ENCODE measurements around the gene SUCLG2.

The SUCLG2 gene

DNA sequence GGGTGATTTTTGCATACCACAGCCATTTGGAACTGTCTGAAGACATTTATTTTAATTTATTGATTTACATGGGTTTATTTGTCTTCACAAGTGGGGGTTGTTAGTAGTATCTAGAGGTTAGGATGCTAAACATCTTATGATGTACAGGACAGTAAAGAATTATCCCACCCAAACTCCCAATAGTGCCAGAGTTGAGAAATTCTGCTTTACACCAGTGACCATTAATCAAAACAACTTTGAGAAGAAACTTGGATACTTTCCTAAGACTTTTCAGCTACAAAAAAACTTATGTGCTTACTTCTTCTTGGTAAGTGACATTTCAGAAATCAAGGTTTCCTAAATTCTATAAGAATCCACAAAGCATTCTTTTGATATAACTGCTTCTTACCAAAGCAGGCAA is 156.7 kb downstream of the SUCLG2 start:
- no peak for DNase-seq

DNA sequence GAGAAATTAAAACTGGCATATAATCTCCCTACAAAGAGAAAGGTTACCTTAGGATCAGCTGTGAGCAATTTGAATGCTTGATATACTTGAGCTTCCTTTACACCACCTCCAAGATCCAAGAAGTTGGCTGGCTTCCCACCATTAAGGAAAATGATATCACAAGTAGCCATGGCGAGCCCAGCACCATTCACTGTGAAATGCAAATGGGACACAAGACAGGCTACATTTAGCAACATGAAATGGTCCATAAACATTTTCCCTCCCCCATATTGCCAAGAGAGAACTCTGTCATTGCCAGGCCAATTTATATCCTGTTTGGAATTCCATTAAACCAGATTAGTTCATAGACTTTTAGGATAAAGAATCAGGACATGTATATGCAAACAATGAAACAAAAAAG is 158.7 kb downstream of the SUCLG2 start:
- no peak for DNase-seq

DNA sequence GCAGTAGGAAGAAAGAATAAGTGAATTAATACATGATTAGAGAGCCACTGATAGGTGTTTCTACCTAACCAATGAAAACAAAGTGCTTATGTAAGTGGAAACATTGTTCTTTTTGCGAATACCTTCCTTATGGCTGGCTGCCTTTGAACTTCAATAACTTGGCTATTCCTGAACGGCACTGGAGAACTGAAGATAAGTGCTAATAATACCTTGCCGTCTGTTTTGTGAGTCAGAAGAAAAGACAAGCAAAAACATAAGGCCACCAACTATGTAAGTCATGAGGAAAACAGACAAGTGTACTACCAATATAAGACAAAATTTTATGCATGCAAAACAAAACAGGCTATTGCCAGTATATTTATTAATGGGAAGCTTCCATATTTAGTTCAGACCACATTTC is 160.6 kb downstream of the SUCLG2 start:
- no peak for DNase-seq

DNA sequence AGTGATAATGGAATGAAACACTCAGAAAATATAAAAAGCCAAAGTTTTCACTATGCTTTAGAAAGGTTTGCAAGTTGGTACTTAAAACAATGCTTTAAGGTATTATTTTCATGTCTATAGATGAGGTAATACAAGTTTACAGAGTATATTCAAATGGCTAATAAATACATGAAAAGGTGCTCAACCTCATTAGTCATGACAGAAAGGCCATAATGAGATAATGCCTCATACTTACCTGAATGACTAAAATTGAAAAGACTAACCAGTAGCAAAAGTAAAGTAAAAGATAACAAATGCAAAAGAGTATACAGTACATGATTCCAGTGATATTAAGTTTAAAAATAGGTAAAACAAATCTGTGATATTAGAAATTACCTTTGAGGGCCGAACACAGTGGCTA is 163.8 kb downstream of the SUCLG2 start:
- DNase-seq, result no peak

DNA sequence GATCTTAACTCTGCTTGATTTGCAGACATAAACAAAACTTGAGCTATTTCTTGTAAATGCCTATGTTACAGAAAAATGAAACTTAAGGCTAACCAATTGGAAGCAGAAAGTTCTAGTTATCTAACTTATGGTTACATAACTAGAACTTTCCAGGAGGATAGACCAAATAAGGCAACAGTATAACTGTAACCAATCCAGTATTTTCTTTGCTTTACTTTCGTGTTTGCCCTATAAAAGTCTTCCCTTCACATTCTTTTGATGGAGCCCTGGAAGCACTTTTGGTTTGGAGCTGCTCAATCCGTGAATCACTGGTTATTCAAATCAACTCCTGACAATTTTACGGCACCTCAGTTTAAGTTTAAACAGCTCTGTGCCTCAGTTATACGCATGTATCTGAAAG is 164.6 kb downstream of the SUCLG2 start:
- no peak for DNase-seq

DNA sequence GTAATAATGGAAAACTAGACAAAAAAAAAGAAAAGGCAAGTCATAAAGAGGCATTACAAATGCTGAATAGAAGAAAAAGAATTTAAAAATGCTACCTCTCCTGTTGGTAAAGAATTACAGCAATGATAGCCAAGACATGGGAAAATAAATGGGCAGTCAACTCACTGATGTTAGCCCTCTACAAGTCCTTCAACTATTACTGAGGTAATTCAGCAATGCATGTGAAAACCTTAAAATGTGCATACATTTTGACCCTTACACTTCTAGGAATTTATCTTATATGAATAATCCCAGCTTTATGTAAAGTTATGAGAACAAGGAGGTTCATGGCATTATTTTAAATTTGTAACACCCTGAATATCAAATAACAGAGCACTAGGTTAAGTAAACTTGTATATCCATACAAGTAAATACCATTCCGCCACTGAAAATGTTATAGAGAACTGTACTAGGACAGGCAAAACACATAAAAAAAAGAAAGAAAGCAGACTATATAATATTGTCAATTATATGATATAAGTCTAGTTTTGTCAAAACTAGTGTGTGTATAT is 166.8 kb downstream of the SUCLG2 start:
- DNase-seq, result no peak

DNA sequence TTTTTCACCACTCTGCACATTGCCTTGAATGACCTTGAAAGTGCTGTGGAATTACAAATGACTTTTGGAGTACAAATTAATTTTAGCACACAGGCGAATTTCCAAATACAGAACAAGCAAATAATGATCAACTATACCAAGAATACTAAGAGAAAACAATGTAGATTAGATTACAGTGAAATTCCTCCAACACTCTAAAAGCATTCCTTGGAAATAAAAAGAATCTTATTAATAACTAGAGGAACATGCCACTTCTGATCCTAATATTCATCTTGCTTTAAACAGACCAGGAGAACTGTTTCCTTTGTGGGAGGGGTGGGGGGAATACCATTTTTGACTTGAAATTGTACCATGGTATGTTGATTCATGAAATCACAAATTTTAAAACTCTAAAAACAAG is 167.5 kb downstream of the SUCLG2 start:
- no peak for DNase-seq

DNA sequence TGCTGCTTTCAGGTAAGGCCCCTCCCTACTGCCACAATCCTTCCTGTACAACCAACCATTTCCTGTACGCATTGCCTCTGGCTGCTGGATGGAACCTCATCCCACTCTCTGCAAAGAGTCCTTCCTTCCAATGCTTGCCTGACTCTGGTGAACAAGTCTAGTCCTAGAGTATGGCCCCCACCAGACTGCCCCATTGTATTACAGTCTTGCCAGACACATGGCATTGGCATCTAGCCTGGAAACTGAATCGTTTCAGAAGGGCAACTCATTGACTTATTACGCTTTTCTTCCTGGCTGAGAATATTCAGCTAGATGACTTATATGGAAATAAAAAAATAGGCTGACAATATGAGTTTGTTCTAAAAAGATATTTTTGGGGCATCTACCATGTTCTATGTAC is 170.3 kb downstream of the SUCLG2 start:
- DNase-seq, result no peak

DNA sequence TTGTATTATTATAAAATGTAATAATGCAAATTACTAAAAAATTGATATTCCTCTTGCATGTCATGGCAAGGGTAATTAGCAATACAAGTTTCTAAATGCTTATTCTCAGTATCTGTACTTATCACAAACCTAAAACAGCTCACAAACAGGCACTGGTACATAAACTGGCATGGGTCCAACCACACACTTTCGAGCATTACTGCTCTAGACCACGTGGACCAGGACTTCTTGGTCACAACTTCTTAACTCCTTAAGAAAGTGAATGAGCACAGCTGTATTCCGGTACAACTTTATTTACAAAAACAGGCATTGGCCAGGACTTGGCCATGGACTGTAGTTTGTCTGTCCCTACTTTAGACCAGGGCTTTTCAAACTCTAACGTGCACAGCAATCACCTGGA is 173.3 kb downstream of the SUCLG2 start:
- DNase-seq, result no peak

DNA sequence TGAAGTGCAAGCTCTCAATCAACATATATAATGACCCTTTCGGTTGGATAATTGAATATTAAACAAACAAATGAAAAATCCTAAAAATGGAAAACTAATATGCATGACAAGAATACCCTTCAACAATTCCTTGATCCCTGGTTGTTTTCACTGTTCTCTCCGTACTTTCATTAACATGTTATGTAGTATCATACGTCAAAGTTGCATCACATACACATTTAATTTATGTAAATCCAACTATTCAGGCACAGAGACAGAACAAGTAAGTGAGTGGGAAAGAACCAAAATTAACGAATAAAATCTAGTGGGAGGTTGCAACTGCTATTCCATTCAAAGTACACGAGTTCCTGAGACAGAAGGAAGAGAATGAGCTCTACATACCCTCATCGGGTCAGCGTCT is 176.0 kb downstream of the SUCLG2 start:
- no peak for DNase-seq

DNA sequence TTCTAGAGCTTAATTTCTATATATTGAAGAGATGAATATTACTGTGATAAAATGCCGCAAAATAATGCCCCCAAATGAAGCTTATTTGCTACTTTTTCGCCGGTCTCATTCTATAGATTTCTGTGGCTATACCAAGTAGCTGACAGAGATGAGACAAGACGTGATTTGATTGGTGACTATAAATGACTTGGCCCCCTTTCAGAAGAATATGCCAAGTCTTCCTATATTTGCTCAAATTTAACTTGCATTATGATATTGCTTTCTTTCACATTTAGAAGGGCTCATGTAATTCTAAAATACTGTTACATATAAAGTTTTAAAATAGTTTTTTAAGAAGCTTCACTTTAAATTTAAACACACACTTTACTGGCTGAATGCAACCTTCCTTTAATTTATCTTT is 180.1 kb downstream of the SUCLG2 start:
- no peak for DNase-seq

DNA sequence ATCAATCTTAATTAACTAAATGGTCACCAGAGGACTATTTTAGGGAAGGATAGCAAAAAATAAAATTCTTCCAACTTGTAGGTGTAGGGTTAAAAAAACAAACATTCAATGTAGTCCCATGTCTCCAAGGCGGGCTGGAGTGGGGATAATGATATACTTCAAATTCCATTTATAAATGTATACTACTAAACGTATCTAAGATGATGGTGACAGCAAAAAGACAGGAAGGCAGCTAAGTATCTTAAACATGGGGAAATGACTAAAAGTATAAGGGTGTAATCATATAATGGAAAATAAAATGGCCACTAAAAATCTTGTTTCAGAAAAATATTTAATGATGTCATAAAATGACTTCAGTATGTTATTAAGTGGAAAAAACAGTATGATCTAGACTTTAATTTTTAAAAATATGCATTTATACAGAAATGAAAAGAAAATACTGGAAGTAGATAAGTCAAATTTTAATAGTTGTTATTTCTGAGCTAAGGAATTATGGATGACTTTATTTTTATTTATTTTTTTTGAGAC is 181.7 kb downstream of the SUCLG2 start:
- no peak for DNase-seq

DNA sequence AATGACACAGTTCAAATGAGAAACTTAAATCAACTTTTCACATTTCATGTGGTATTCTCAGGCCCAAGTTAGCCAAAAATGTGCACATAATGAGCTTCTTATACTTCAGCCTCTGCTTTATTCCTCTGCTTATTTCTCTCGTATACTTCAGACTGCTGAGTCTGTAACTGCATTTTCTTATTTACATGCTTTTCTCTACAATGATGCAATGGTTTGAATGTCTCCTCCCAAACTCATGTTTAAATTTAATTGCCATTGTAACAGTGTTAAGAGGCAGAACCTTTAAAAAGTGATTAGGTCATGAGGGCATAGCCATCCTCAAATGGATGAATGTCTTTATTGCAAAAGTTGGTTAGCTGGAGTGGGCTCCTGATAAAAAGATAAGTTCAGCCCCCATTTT is 184.2 kb downstream of the SUCLG2 start:
- DNase-seq, result no peak

DNA sequence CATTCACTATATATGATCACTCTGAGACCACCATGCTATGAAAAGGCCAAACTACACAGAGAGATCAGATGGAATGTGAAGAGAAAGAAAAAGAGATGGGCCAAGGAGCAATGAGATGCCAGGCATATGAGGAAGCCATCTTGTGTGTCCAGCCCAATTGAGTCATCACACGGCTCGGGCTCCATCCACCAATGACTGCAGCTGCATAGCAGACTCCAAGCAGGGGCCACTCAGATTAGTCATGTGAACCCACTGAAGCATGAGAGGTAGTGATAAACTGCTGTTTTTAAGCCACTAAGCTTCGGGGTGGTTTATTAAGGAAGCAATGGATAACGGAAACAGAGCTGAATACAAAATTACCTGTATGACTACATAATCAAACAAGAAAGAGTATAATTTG is 185.9 kb downstream of the SUCLG2 start:
- no peak for DNase-seq

DNA sequence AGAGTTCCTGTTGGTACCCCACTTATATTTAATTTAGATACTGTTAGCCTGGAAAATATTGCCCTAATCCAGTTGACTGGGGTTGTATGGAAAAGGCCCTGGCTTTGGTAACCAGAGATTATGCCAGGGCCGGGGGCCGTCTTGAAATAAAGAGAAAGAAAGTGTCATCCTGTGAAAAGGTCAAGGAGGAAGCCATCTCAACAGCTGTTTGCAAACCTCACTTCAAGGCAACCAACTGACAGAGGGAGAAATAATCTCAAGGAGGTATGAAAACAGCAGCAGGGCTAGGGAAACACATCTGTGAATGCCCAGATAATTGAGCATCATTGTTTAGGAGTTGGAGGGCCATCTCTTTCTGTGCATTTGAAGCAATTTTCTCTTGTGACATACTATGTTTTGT is 190.8 kb downstream of the SUCLG2 start:
- DNase-seq, result no peak

DNA sequence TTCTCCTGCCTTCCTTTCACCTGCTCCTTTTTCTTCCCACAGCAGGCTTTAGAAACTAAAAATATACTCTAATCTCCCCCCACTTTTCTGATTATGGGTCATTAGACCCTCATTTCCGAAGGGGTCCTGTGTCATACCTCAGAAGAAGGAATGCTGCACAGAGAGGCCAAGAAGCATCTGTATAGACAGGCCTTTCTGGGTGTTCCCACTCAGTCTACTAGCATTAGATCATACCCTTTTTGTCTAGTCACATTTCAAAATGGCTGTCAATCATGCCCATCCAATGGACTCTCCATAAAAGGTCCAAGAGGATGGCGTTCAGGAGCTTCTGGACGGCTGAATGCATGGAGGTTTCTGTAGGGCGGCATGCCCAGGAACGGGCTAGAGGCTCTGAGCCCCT is 192.2 kb downstream of the SUCLG2 start:
- DNase-seq, result no peak

DNA sequence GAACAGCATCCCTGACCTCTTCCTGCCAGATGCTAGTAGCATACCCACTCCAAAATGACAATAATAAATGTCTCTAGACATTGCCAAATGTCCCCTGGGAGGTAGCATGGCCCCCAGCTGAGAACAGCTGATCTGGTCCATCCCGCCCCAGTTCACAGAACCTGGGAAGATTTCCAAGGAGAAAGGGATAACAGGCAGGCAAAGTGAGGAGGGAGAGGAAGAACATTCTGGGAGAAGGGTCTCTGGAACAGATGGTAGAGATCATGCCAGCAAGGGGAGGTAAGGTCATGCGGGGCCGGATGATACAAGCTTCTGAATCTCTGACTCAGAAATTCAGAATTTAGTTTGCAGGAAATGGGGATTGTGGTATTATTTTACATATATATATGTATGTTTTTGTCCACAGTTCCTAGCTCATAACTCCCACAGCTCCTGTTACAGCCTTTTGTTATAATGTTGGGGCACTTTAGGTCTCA is 192.7 kb downstream of the SUCLG2 start:
- peak; percentile 4 for DNase-seq

DNA sequence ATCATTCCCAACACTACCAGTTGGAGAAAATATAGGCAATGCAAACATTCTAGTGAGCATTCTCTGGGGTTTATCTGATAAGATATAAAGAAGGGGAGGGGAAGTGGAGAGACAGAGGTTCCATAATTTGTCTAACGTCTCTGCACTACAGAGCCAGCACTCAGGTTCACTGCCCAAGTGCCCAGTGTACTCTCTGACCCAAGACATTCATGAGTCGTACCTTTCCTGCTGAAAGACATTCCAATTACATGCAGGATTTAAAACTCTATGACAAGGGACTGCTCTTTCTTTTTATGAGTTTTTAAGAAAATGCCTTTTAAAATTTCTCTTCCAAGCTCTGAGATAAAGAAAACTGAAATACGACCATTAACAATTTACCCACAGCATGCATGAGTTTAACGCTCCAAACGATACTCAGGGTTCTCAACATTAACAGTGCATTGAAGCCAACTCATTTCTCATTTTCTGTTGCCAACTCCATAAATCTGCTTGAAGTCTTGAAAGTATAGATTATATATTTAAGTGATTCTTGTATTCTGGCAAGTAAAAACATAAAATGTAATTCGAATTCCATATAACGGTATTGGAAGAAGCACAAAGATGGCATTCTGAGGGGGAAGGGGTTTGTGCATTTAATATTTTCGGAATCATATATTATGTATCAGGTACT is 193.4 kb downstream of the SUCLG2 start:
- DNase-seq, result no peak

DNA sequence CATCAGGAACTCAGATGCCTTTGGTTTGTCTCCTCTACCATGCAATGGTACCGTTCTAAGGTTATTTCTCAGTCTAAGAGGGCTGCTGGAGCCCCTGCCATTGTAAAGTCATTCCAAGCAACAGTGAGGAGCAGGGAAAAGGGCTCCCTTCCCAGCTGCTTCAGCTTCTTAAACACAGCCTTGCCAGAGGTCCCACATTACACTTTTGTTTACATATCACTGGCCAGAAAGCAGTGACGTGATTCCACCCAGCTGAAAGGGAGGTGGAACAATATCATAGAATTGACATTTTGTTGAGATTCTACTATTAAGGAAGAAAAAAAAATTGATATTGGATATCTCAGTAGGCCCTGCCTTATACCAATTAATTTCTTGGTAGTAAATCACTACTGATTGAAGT is 194.6 kb downstream of the SUCLG2 start:
- DNase-seq, result no peak

DNA sequence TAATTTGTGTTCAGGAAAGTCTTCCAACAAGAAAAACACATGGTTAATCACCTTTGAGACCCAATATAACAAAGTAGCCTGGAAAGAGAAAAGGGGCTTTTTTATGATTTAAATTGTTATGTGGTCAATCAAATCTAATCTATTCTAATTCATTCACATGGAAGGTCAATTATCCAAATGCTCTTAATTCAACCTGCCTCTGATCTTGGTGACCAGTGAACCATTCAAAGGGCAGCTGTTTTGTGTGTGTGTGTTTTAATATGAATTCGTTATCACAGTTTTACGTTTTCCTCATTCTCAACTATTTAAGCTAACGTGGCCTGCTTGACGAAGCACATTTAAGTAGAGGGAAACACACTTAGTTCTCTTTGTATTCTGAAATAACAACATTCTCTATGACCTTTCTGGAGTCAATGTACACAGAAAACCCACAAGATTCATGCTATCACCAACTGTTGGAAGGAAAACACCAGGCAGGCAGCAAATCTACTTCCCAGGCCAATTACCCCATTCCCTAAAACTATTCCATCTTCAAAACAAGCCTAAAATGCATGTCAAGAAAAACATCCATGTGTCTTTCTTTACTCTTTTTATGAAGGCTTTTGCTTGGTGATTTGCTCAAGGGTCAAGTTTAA is 195.4 kb downstream of the SUCLG2 start:
- DNase-seq, result no peak

DNA sequence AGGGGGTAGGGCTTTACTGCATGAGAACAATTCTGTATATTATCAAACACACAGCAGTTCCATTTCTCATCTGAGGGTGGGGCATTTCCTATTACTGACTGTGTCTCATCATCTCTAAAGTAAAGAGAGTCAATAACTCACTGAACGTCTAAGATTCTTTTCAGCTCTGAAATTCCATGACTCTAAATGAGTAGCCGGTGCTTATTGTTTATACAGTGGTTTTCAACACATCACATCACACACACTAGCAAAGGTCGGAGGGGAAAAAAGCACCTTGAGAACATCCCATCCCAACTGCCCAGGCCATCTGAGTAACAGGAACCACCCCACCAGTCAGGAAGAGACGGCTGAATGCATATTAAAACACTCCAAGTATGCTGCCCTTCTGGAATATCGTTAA is 196.0 kb downstream of the SUCLG2 start:
- no peak for DNase-seq

DNA sequence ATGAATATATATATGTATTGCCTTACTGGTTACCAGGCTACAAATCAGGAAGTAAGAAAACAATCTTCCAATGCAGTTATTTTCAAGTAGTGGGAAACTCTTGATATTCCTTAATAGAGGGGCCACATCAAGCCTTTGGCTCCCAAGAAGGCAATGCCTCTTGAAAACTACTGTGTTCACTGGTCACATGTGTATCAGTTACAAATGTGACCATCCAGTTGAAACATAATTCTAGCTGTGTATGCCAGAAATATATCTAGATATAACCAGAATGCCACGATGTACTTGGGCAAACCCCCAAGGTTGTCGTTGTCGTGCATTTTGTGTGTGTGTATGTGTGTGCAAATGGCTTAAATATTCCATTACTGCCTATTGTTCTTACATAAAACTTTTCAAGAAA is 200.8 kb downstream of the SUCLG2 start:
- DNase-seq, result no peak

DNA sequence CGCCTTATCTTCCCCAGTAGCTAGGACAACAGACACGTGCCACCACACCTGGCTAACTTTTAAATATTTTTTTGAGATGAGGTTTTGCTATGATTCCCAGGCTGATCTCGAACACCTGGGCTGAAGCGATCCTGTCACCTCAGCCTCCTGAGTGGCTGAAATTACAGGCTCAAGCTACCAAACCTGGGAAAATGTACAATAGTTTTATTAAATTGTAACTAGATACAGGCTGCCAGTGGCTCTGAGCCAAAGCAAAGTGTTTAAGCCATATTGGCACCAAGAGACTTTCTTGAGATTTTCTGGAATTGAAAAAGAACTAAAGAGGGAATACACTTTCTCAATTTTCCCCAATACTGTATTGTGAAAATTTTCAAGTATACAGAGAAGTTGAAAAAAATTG is 204.3 kb downstream of the SUCLG2 start:
- DNase-seq, result no peak

DNA sequence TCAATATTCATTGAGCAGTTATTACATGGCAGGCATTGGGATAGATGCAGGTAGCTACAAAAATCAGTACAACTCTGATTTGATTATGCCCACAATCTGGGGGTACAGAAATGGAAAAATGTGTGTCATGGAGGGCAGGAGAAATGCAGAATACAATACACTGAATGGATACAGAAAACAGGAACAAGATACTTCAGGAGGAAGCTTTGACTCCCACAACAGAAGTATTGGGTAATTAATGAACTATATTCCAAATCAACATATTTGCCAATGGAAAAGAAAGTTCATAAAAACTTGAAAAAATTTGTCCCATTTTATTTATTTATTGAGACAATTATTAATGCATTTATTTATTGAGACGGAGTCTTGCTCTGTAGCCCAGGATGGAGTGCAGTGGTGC is 207.0 kb downstream of the SUCLG2 start:
- DNase-seq, result no peak

DNA sequence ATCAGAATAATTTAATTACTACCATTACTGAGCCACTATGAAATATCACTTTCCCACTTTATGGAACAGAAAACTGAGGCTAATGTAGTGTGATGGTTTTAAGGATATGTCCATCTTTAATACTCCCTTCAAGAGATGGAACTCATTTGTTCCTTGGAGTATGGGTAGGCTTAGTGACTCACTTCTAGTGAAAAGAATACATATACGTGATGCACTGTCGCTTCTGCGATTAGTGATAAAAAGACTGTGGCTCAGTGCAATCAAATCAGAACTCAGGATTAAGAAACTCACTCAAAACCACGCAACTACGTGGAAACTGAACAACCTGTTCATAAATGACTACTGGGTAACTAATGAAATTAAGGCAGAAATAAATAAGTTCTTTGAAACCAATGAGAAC is 216.6 kb downstream of the SUCLG2 start:
- no peak for DNase-seq

Data from NCI-H1092 treated with DMSO at 0.1 percent for 48 hours (cell line).